Stimulated activated CD8-positive, alpha-beta memory T cell treated with anti-CD3 and anti-CD28 coated beads, Interleukin-4, amount 100 ng/mL, for 1 hour (primary cell): ENCODE data around the gene ERCC4.
"Not testable (repeated sequence)": the region's sequence is repeated elsewhere in the genome, so short reads cannot be mapped to it uniquely, and the experiment has no call there.

ENCODE experiments used
- DNase-seq, 2 donors: peaks; one replicate each; pipeline ENCODE4 v3.0.0-alpha.2; 2020; ENCODE audit warnings: low read depth in 2 of 2, low spot score in 1 of 2

The ERCC4 gene

GRCh38 chr16:13919683-13920509, at the start of gene ERCC4:
TSS of gene ERCC4 (plus strand) at chr16:13920154. CDS start at chr16:13920166, 12 bp downstream.
- DNase-seq: peak; percentile 96 to 97

- no peak for DNase-seq
Measured at GRCh38 chr16:13873835-13874438, 46.0 kb upstream of the ERCC4 start.

- DNase-seq: no peak
Measured at GRCh38 chr16:13875614-13876284, 44.2 kb upstream of the ERCC4 start.

DNA sequence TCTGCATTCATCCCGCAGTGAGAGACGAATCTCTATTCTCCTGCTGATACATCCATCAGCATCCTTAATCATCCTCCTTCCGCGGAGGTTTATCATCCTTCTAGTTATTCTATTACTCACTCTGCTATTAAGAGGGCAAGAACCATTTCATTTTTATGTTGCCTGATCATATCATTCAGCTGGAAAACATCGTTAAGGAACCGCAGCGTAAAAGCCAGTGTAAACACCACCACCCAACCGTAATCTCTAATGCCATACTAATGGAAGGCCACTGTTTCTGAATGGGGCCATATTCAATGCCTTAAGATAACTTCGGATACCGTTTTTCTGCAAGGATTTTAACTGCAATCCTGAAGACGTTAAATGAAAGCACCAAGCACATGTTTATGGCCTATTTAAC, 36.7 kb upstream of the ERCC4 start:
- no peak for DNase-seq

DNA sequence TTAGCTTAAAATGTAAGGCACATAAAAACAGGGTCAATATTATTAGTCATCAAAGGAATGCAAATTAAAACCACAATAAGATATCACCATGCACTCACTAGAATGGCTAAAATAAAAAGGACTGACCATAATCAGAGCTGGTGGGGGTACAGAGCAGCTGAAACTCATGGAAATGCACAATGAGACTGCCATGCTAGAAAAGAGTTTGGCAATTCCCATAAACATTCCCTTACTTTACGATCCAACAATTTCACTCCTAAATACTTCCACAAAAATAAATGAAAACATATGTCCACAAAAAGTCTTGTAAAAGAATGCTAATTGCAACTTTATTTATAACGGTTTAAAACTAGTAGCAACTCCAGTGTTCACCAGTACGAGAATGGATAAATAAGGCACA, 36.1 kb upstream of the ERCC4 start:
- DNase-seq: no peak

GRCh38 chr16:13885700-13886099, 34.3 kb upstream of the ERCC4 start:
- no peak for DNase-seq

DNA sequence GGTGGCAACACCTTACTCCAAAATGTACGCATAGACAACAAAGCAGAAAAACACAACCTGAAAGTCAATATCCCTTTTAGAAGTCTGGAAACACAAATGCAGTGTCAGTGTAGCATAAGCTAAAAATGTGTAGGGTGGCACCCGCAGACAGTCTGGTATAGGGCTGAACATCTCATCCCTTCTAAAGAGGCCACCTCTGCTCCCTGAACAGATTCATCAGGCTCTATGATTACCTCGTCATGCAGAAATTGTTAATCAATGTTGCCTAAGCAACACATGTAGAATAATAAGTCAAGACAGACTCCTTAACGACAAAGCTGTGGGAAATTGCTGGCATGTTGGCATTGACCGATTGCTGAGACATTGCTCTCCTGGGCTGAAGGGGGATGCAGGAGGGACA, 33.3 kb upstream of the ERCC4 start:
- no peak for DNase-seq

DNA sequence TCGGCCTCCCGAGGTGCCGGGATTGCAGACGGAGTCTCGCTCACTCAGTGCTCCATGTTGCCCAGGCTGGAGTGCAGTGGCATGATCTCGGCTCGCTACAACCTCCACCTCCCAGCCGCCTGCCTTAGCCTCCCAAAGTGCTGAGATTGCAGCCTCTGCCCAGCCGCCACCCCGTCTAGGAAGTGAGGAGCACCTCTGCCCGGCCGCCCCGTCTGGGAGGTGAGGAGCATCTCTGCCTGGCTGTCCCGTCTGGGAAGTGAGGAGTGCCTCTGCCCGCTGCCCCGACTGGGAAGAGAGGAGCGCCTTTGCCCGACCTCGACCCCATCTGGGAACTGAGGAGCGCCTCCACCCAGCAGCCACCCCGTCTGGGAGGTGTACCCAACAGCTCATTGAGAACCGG, 30.6 kb upstream of the ERCC4 start:
- not testable (repeated sequence) for DNase-seq

DNA sequence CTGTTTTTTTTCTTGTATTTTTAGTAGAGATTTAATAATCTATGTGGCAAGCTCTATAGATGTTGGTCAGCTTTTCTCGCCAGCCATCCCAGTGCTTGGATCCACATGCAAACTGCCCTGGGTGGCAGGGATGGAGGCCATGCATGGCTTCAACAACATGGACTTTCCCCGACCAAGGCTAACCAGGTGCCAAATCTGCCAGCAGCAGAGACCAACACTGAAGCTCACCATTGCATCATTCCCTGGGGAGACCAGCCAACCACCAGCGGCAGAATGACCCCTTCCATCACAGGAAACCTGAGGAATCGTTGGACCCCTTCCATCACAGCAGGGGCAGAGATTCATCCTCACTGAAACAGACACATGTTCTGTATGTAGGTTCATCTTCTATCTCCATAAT, 27.7 kb upstream of the ERCC4 start:
- DNase-seq: no peak

GRCh38 chr16:13895516-13895915, 24.4 kb upstream of the ERCC4 start:
- DNase-seq: no peak

GRCh38 chr16:13896543-13897182, 23.3 kb upstream of the ERCC4 start:
- DNase-seq: no peak

- no peak for DNase-seq
Measured at GRCh38 chr16:13897806-13898205, 22.1 kb upstream of the ERCC4 start.

DNA sequence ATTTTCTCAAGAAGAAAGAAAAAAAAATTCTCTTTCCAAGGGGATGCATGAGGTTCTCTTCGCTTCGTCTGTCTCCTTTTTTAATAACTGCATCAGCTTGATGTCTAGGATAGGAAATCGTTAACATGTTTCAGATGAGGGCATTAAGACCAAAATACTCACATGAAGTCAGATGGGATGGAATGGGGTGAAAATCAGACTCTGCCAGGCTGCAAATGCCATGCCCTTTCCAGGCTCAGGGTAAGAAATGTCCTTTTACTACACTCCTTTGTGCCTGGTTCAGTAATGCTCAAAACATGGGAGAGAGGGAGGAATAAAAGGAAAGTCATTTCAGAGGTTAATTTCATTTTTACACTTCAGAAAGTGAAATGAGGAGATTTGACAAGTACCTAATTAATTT, 21.7 kb upstream of the ERCC4 start:
- no peak for DNase-seq

DNA sequence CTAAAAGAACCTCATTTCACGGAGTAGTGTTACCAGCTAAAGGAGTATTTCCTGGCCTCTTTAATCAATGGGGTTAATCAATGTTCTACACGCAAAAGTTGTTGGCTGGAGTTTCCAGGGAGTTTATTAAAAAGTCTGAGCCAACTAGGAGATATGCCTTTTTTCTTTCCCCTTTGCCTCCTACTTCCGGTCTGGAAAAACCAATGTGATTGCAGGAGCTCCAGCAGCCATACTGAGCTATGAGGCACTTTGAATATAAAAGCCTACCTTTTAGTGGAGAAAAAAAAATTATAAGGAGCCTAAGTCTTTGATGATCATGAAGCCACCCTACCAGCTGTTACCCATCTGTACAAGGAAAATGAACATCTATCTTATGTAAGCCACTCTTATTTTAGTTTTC, 17.9 kb upstream of the ERCC4 start:
- DNase-seq: no peak

- DNase-seq: no peak
Measured at GRCh38 chr16:13902677-13903076, 17.3 kb upstream of the ERCC4 start.

DNA sequence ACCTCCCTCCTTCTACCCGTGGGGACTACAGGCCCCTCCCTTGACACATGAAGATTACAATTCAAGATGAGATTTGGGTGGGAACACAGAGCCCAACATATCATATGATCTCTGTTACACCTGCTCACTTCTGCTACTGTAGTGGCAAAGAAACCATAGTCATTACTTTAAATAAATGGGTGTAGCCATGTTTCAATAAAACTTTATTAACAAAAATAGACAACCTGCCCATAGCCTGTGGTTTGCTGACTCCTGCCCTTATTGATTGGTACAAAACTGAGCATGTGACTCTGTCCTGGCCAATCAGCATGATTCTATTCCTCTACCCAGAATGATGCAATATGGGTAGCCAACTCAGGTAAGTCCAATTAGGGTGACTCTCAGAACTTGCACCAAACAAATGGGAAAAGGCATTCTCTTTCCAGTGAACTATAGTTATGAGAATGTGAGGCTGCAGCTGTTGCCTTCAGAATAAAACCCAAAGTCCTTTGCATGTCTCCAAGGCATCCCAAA, 15.7 kb upstream of the ERCC4 start:
- DNase-seq: no peak

- DNase-seq: not testable (repeated sequence)
Measured at GRCh38 chr16:13904822-13905221, 15.1 kb upstream of the ERCC4 start.

- DNase-seq: no peak
Measured at GRCh38 chr16:13906168-13907089, 13.5 kb upstream of the ERCC4 start.

DNA sequence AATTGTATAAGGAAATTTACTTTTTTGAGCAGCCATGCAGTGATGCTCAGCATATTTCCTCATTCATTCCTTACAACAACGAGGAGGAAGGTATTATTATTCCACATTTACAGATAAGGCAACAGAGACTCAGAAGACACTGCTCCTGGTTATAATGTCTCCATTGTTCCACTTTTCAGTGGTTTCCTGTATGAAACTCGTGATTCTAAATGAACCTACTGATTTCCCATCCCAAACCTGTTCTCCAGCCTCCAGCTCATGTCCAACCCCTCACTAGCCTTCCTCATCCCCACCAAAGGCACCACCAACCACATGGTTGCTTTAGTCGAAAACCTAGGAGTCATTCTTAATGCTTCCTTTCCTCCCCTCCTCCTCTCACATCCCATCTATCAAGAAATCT, 12.5 kb upstream of the ERCC4 start:
- no peak for DNase-seq

- no peak for DNase-seq
Measured at GRCh38 chr16:13909069-13909468, 10.9 kb upstream of the ERCC4 start.
